GM12891 (cell line): ENCODE results near the gene RFXANK.

Experiments
- PAX5 ChIP-seq: IDR thresholded peaks from 2 replicates; pipeline ENCODE4 v1.6.1; 2011; ENCODE audit warnings: low read length, moderate library complexity, mild to moderate bottlenecking; ENCODE audit not compliant: insufficient read depth, severe bottlenecking
- POLR2A ChIP-seq: IDR thresholded peaks from 2 replicates; pipeline ENCODE4 v1.6.1; 2011; ENCODE audit warnings: low read depth, low read length, control low read depth
- POLR2AphosphoS5 ChIP-seq: IDR thresholded peaks from 2 replicates; pipeline ENCODE4 v1.6.1; 2011; ENCODE audit warnings: low read depth, low read length, control low read depth
- SPI1 ChIP-seq: IDR thresholded peaks from 2 replicates; pipeline ENCODE4 v1.6.1; 2011; ENCODE audit warnings: low read depth, low read length, control low read depth
- TAF1 ChIP-seq: IDR thresholded peaks from 2 replicates; pipeline ENCODE4 v1.6.1; 2011; ENCODE audit warnings: low read depth, low read length, control low read depth

- TF ChIP-seq POLR2A (no peak), TAF1 (no peak), POLR2AphosphoS5 (no peak), PAX5 (no peak), SPI1 (no peak)
Measured at GRCh38 chr19:19186742-19187141, 5.3 kb upstream of the RFXANK start.
